ENCODE results near the gene RELB.

DNA sequence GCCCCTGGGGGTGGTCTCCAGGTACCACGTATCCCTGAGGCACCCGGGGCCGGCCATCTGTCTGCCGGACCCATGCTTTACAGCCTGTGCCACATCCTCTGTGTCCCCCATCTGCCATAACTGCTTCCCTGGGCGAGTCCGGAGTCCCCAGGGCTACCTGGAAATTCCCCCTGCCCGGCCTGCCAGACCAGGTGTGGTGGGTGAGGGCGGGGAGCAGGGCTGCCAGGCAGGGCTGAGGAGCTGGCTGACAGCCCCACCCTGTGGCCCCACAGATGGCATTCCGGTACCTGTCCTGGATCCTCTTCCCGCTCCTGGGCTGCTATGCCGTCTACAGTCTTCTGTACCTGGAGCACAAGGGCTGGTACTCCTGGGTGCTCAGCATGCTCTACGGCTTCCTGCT, 10.3 kb upstream of the RELB start:
- TF ChIP-seq EZH2 (IDR thresholded peaks at IDR 0.05) = no peak
- no peak for TF ChIP-seq POLR2AphosphoS5 (IDR thresholded peaks at IDR 0.05; ENCODE audit: borderline replicate concordance, low read depth, low read length)
